GM10266 (cell line): ENCODE results near the gene ANO2.

ENCODE experiments used
- DNase-seq: peaks from one replicate; pipeline ENCODE4 v3.0.0; 2012; ENCODE audit errors: extremely low spot score
- TF ChIP-seq, protein P1 (sequence below): IDR thresholded peaks from 2 replicates; pipeline ENCODE4 v1.5.1; 2012; ENCODE audit warnings: mild to moderate bottlenecking, low read depth; ENCODE audit not compliant: control insufficient read depth, insufficient read depth; ENCODE audit errors: missing control alignments

Gene ANO2

DNA sequence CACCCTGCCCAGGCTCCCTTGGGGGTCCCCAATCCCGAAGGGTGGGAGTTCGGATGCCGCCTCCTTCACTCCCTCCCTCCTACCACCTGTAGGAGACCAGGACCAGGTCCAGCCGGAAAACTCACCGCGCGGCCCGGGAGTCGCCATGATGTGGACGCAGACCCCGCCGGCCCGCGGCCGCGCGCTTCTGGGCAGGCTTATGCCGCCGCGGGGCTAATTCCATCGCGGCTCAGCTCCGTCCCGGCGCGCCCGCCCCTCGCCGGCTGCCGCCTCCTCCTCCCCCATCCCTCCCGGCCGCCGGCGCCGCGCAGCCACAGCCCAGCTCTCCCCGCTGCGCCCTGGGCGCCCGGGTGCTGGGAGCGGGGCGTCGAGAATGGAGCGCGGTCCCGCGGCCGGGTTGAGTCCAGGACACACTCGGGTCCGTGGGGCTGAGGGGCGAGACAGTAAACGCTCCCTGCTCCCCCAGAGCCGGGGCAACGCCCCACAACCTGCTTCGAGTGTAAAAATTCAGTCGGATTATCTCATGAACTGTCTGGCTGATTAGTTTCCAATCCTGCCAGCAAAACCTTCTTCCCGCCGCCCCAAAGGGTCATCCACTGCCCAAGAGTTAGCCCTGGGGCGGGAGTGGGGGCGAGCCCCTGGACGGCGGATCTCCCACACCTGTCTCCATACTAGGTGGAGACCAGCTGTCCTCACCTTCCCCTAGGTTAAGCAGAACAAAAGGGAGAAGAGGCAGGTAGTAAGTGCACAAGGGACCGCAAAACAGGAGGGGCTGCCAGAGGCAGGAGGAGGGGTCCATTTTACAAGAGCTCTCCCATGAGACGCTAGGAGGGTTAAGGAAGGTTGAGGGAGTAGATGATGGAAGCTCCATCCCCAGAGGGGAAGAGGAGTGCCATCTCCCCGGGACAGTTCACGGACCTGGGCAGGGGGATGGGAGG lies at the start of gene ANO2:
Gene ANO2, minus strand, starts transcription at position 189 of the 938 bp plus-strand sequence. Its CDS starts 42 bp downstream, at position 147.
- TF ChIP-seq, protein P1, sequence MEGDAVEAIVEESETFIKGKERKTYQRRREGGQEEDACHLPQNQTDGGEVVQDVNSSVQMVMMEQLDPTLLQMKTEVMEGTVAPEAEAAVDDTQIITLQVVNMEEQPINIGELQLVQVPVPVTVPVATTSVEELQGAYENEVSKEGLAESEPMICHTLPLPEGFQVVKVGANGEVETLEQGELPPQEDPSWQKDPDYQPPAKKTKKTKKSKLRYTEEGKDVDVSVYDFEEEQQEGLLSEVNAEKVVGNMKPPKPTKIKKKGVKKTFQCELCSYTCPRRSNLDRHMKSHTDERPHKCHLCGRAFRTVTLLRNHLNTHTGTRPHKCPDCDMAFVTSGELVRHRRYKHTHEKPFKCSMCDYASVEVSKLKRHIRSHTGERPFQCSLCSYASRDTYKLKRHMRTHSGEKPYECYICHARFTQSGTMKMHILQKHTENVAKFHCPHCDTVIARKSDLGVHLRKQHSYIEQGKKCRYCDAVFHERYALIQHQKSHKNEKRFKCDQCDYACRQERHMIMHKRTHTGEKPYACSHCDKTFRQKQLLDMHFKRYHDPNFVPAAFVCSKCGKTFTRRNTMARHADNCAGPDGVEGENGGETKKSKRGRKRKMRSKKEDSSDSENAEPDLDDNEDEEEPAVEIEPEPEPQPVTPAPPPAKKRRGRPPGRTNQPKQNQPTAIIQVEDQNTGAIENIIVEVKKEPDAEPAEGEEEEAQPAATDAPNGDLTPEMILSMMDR = no peak
- no peak for DNase-seq

DNA sequence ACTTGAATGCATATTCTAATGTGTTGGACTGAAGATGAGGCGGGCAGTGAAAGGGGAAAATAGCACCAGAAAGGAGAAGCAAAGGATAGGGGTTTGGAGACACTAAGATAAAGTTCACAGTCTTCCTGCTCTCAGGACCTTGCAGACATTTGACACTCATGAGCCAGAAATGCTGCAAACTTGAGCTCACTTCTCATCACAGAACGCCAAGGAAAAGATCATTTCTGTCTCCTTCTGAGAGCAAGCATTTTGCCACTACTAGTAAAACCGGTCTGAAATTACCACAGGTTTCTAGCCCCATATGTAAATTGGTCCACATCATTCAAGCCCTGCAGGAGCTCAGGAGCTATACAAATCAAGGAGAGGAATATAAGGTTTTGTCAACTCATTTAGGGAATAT lies 44.6 kb upstream of the ANO2 start:
- TF ChIP-seq, protein P1 = no peak
- no peak for DNase-seq

DNA sequence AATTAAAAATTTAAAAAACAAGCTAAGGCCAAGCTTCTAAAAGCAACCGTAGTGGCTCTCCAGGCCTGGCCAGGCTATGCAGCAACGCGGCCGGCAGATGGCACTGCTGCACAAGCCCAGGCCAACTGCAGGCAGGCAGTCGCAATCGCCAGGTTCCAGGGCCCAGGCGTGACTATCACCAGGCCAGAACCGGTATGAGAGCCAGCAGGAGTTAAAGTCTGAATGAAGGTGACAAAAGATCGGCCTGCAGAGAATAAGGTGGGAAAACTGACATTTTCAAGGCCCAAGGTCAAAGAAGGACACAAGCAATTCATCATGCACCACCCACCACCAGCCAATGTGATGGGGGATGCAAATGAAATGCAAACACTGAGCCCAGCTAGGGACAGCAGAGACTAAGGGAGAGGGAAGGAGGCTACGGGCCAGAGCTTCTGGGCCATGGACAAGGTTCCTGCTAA lies 43.6 kb upstream of the ANO2 start:
- TF ChIP-seq, protein P1 = peak; percentile 93
- peak; percentile 73 for DNase-seq

DNA sequence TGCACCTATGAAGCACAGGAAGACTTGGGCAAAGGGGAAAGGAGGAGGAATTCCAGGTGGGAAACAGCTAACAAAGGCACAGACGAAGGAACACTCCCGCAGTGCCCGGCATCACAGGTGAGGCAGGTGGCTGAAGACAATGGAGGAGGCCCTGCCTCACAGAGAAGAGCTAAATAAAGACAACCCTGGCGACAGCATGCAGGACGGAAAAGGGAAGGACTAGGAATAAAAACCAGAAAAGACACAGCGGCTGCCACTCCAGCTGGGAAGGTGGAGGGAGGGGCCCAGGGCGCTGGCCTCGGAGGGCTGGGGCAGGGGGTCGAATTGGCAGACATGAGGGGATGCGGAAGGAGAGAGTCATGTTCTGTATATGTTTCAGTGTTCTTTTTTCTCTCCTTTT lies 43.0 kb upstream of the ANO2 start:
- DNase-seq = no peak
- TF ChIP-seq, protein P1 = no peak

DNA sequence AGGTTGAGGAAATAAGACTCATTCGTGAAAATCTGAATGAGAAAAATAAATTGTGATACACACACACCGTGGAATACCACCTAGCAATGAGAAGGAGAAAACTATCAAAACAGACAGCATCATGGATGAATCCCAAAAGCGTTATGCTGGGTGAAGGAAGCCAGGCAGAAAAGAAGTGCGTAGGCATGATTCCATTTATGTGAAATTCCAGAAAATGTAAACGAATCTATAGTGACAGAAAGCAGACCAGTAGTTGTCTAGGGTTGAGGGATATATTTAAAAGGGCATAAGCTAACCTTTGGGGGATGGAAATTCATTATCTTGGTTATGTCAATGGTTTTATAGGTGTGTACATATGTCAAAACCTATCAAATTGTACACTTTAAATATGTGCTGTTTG lies 42.5 kb upstream of the ANO2 start:
- DNase-seq = no peak
- TF ChIP-seq, protein P1 = no peak

DNA sequence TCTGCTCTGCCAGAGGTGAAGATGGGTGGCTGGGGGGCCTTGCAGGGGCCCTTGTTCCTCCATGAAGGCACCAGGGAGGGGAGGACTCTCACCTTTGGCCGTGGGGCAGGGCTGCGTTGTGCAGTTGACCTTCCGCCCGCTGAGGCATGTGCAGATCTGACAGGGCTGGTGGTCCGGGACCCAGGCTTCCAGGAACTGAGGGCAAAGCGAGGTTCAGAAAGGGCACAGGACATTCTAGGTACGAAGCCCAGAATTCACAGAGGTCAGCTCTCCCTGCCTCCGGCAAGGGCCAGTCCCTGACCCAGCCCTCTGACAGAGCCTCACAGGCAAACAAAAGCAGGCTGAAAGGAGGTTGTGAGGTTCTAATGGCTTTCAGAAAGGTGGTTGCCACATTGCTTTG lies 40.4 kb upstream of the ANO2 start:
- TF ChIP-seq, protein P1 = no peak
- no peak for DNase-seq

DNA sequence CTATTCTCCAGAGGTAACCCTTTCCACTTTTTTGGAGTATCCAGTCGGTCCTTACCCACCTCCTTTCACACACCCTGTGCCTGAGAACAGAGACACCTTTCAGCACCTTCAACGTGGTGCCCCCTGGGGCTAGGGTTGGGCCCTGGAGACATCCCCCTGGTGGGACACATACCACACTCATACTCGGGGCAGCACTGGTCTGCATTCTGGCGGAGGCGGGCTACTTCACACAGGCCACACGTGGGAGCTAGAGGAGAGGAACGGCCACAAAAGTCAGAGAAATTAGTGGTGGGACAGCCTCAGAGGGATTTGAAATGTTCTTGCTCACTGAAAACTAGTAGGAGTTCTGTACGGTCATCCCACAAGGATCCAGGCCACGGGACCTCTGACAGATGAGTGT lies 39.8 kb upstream of the ANO2 start:
- no peak for DNase-seq
- TF ChIP-seq, protein P1 = no peak
